Thyroid gland (tissue), 4 donors: ENCODE measurements around the gene ACKR1. TPM values are rescaled to one million over a fixed set of nuclear protein-coding genes. Genes with fewer than 3 reads are reported as not detected.

Experiments used
- DNase-seq, 2 donors: peaks; one replicate each; pipeline ENCODE4 v3.0.0-alpha.2; 2019
- H3K27ac ChIP-seq, 3 donors: fragments of 200-600 bp; sonication (generic); 1 replicate in 2 of 3; 2 replicates in 1 of 3; pipeline ENCODE4 v1.5.1; 2016 to 2019; ENCODE audit warnings: mild to moderate bottlenecking in 1 of 3, moderate library complexity in 1 of 3
- H3K27me3 ChIP-seq: fragments of 200-600 bp; sonication (generic); one replicate; pipeline ENCODE4 v1.5.1; 2019
- H3K36me3 ChIP-seq, 2 donors: fragments of 200-600 bp; sonication (generic); one replicate each; pipeline ENCODE4 v1.5.1; 2016 to 2019
- H3K4me1 ChIP-seq, 2 donors: fragments of 200-600 bp; sonication (generic); one replicate each; pipeline ENCODE4 v1.5.1; 2017 to 2019
- H3K4me3 ChIP-seq, 3 donors: fragments of 200-600 bp; sonication (generic); replicated peaks in 1 of 3; 1 replicate in 2 of 3; 2 replicates in 1 of 3; pipeline ENCODE4 v1.5.1; 2016; ENCODE audit warnings: mild to moderate bottlenecking in 1 of 3
- H3K9me3 ChIP-seq: fragments of 200-600 bp; sonication (generic); one replicate; pipeline ENCODE4 v1.5.1; 2017
- CTCF ChIP-seq, 6 experiments: fragments of 200-600 bp in 3 of 6; fragments of 450-650 bp in 3 of 6; sonication (generic) in 3 of 6; IDR thresholded peaks; one replicate each; pipeline ENCODE4 v1.5.1; 2016 to 2019; ENCODE audit warnings: antibody characterized with exemption in 6 of 6, mild to moderate bottlenecking in 2 of 6, inconsistent platforms in 1 of 6, moderate library complexity in 1 of 6
- POLR2A ChIP-seq, 2 donors: fragments of 450-650 bp; IDR thresholded peaks; one replicate each; pipeline ENCODE4 v1.6.1; 2017; ENCODE audit warnings: antibody characterized with exemption in 2 of 2, mild to moderate bottlenecking in 2 of 2, moderate library complexity in 1 of 2
- WGBS, 2 donors: methylation state at CpG; one replicate each; pipeline ENCODE4 v1.1.5; 2017; 5-methylcytosine and 5-hydroxymethylcytosine counted together
- intact Hi-C: fragments of 100-400 bp; cut with DNase I; formaldehyde crosslinking; loops from one replicate; pipeline ENCODE4 v1.15.1; 2023
- total RNA-seq, 4 donors: library from RNA; depleted of rRNA; stranded (reverse); fragments of >200 nt; gene quantifications; one replicate each; pipeline ENCODE4 v1.2.3, GENCODE V29; 2016

Gene ACKR1
- total RNA-seq, 4 donors from 2014 or later, result 13.3 to 37.4 (median 24.1) TPM

DNA sequence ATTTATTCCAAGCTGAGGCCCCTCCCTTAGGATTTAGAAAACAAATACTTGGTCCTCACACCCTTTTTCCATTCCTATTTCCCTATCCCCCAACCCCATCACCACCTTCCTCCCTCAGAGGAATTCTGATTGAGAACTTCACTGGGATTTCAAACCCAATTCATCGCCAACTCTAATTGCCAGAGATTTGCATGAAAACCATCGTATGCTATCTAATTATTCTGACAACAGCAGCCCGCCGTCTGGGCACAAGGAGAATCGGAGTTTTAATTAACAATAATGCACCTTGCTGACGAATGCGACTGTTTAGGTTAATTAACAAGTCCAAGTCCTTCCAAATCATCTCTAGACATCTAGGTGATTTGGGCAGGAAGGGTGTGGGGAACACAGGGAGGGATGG, 4.4 kb downstream of the ACKR1 start:
- H3K27ac ChIP-seq, result no peak overlapping the region
- no peaks in the 10 kb centered on the region for H3K27me3 ChIP-seq
- 81 to 86% methylated on average over 7 of the region's 7 CpGs for WGBS, 2 donors
- no peaks in the 10 kb centered on the region for H3K36me3 ChIP-seq
- intact Hi-C loops, result no loop called here
- DNase-seq, result no peak
- TF ChIP-seq POLR2A (IDR thresholded peaks at IDR 0.05), result no peak
- TF ChIP-seq CTCF (IDR thresholded peaks at IDR 0.05), result no peak
- H3K9me3 ChIP-seq, result no peaks in the 10 kb centered on the region
- no peak overlapping the region for H3K4me3 ChIP-seq
- H3K4me1 ChIP-seq, result peaks cover 0 to 9% of the 10 kb centered on the region in 2 donors

DNA sequence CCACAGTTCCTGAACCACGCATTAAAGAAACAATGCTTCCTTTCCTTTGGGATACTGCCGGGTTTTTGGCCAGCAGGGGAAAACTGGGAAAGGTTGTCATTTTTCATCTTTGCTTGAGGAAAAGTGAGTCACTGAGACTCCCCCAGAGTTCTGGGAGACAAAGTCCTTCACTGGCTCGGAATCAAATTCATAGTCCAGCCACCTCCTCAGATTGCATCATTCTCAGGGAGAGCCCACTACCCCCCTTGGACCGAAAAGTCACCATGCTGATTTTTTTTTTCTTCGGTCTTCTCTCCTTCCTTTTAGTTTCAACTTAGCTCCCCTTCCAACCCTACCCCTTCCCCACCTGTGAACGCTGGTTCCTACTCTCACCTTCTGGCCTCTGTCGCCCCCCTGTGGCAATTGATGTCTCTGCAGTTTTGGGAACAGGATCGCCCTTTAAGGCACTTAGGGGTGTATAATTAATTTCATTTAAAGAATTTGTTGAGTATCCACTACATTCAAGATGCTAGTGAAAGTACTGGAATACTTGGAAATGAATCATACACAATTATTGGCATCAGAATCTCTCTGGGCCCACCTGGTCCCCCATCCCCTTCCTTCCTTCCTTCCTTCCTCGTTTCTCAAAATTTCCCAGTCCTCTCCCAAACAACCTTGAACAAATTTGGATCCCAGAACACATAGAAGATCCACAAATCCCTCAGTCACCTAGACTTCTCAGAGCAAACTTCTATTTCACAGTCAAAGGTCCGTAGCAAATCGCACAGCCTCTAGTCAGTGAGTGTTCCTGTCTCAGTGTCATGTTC, 6.9 kb downstream of the ACKR1 start:
- peak; percentile 44 to 50 for DNase-seq
- Histone ChIP-seq H3K4me1 (peaks cover 0 to 9% of the 10 kb centered on the region in 2 donors), H3K27ac (no peak overlapping the region), H3K9me3 (no peaks in the 10 kb centered on the region), H3K4me3 (no peak overlapping the region), H3K36me3 (no peaks in the 10 kb centered on the region), H3K27me3 (no peaks in the 10 kb centered on the region)
- WGBS, 2 donors, result 30 to 31% methylated on average over 11 of the region's 11 CpGs
- intact Hi-C loops, result loop anchor here (5.0 kb wide), 1 partner anchor 49 kb away; no protein-coding TSS in a partner anchor
- TF ChIP-seq CTCF (IDR thresholded peaks at IDR 0.05) (peak; percentile 44 to 79 (median 62)), POLR2A (IDR thresholded peaks at IDR 0.05) (no peak)

DNA sequence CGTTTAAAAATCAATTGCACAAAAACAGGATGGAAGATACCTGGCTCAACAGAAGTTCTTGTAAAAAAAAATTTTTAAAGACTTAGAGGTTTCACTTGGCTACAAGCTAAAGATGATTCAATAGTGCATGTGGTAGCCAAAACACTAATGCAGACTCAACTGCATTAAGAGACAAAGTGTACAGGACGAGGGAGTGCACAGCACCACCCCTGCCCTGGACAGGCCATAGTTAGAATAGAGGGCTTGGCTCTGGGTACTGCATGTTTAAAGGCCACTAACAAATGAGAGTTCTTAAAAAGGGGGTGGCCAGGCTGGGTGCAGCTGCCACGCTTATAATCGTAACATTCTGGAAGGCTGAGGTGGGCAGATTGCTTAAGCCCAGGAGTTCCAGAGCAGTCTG, 7.9 kb downstream of the ACKR1 start:
- 76 to 83% methylated on average over 4 of the region's 4 CpGs for WGBS, 2 donors
- H3K27ac ChIP-seq, result no peak overlapping the region
- TF ChIP-seq POLR2A (IDR thresholded peaks at IDR 0.05) (no peak), CTCF (IDR thresholded peaks at IDR 0.05) (no peak)
- H3K36me3 ChIP-seq, result no peaks in the 10 kb centered on the region
- no peaks in the 10 kb centered on the region for H3K27me3 ChIP-seq
- DNase-seq, result no peak
- peaks cover 0 to 9% of the 10 kb centered on the region in 2 donors for H3K4me1 ChIP-seq
- no peak overlapping the region for H3K4me3 ChIP-seq
- no peaks in the 10 kb centered on the region for H3K9me3 ChIP-seq
- intact Hi-C loops, result loop anchor here (5.0 kb wide), 1 partner anchor 50 kb away; no protein-coding TSS in a partner anchor

- TF ChIP-seq POLR2A (IDR thresholded peaks at IDR 0.05), result no peak
- peak; percentile 42 to 94 (median 69) for TF ChIP-seq CTCF (IDR thresholded peaks at IDR 0.05)
- H3K27ac ChIP-seq, result no peak overlapping the region
- H3K4me1 ChIP-seq, result peaks cover 0 to 9% of the 10 kb centered on the region in 2 donors
- intact Hi-C loops, result loop anchor here (5.0 kb wide), 1 partner anchor 52 kb away; no protein-coding TSS in a partner anchor
- no peaks in the 10 kb centered on the region for H3K27me3 ChIP-seq
- peak; percentile 30 to 34 for DNase-seq
- H3K36me3 ChIP-seq, result no peaks in the 10 kb centered on the region
- no peak overlapping the region for H3K4me3 ChIP-seq
- no peaks in the 10 kb centered on the region for H3K9me3 ChIP-seq
- WGBS, 2 donors, result 5 to 13% methylated on average over 5 of the region's 5 CpGs
Measured at GRCh38 chr1:159214149-159214760, 9.6 kb downstream of the ACKR1 start.
